ENCODE measurements around the gene SMG7.

The SMG7 gene

DNA sequence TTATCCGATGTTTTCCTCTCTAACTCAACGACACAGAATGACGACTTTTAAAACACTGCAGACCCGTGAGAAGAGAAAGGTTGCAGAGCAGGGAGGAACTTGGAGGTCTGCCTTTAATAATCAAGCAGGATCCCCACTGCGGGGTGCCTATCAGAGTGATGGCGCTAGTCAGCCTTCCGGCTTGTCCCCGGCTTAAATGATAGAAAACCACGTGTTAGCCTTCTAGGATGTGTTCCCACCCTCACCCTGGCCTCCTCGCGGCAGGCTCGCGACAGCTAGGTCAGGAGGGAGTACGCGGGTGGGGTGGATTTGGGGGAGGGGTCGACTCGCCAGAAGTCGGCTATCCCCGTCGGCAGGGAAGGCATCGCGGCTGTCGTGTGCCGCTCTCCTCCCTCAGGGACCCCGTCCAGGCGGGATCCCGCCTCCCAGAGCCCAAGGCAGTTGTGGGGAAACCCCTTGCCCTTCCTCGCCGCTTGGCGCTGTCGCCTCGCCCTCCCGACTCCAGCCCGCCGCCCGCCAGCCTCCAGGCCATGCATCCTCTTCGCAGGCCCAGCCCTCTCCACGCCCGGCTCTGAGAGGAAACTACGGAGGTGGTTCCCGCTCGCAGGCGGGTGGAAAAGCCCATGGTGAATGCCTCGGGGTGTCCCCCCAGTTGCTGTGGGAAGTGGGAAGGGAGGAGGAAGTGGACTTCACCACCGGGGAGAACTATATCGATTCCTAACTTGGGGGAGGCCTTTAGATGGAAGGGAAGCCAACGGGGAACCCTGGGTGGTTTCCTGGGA, 1.1 kb upstream of the SMG7 start:
- peak; percentile 47 for DNase-seq (ENCODE audit: low read depth)

DNA sequence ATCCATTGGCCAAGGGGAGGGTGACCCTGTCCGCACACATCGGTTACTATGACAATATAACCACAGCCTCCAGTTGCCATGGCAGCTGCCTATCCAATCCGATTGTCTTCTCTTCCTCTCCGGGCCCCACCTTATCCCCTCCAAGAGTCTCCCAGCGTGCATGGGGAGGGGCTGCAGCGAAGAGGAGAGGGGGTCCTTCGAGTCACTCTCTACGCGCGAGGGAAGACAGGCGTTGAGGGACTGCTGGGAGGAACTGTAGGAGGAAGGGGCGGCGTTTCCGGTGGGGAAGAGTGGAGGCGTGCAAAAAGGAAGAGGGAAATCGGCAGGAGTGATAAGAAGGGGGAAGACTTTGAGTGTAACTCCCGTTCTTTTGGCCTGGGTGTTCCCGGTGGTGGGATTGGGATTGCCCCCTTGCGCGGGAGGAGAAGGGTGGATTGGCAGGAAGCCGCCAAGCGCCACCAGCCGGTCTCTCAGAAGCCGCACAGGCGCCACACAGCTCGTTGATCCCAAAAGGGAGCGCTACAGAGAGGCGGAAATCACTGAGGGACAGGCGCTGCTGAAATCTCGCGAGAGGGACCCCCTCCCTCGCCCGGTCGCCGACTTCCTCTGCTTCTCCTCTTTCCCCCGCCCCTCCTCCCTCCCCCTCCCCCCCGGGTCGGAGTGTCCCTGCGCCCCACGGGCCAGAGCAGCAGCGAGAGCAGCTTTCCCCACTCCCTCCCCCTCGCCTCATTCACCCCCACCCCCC, 384 bp upstream of the SMG7 start:
- peak; percentile 93 for DNase-seq (ENCODE audit: low read depth)

DNA sequence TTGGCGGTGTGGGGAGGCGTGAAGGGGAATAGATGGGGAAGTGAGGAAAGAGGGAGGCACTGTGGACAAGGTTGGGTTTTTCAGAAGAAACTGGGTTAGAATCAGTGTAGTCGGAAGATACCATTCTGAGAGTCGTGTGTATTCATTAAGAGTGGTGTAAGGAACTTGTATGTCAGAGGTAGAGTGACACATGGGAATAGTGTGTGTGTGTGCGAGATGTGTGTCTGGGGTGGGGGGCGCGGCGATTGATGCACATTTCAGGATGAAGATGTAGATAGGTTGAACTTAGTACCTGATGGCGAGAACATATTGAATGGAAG, 878 bp downstream of the SMG7 start:
- no peak for DNase-seq (ENCODE audit: low read depth)

DNA sequence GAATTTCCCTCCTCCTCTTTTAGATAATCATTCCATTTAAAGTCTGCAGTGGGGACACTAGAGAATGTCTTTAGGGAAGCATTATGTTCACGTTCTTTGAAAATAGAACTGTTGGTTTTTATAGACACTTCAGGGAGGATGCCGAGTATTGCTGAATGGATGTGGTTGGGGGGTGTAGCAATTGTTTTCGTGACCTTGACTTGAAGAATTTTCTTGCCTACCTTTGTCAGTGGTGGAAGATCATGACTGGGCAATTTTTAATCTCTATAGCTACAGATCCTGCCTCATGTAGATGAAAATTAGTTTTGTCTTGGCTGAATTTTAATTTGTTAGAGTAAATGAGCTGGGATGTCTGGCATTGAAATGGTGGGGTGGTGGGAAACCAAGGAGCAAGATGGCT, 3.8 kb downstream of the SMG7 start:
- no peak for DNase-seq (ENCODE audit: low read depth)

DNA sequence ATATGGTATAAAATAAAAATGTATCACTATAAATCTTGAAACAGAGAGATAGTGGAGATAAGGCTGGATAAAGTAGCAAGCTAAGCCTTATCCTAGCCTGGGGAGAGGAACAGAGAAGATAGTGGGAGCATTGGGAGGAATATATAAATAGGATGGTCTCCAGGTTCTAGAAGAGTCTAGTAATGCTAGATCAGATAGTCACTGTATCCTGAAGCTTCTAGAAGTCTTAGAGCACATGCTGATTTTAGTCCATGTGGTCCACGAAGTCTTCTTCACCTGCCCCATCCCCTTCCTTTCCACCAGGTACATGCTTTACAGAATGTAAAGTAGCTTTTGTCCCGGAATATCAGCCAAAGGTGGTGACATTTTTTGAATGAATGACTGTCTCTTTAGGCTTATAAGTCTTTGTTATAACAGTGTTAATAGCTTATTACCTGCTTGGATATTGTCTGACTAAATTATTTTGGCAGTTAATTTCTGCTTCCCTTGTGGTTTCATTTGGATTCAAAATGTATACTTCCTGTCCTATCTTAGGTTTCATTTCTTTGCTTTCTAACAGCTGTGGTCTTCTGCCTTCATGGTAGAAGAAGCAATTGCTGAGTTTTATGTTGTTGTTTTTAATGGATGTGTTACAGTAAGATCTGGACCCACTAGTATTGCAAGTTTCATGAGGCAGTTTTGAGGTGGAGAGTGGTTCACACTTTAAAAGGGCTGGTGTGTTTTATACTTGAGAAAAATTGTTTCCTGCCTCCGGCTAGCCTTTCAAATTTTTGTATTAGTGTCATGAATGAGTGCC, 5.9 kb downstream of the SMG7 start:
- no peak for DNase-seq (ENCODE audit: low read depth)

DNA sequence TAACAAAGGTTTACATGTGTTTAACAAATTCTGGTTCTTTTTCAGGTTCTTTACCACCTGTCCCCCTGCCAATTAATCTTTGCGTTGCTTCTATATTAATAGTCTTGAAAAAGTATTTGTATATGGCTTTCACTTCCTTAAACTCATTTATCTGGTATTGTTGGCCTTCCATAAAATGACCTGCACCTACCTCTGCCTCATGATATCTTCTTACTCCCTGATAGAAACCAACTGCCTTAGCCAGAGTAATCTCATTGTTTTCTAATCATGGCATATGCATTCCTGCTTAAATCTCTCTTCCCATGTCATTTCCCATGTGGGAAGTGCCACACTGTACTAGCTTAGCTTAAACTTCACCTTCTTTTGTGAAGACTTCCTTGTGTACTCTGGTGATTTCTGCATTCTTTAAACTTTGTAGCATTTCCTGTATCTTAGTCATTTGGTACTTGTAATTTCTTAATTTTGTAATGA, 8.7 kb downstream of the SMG7 start:
- DNase-seq (ENCODE audit: low read depth), result no peak

DNA sequence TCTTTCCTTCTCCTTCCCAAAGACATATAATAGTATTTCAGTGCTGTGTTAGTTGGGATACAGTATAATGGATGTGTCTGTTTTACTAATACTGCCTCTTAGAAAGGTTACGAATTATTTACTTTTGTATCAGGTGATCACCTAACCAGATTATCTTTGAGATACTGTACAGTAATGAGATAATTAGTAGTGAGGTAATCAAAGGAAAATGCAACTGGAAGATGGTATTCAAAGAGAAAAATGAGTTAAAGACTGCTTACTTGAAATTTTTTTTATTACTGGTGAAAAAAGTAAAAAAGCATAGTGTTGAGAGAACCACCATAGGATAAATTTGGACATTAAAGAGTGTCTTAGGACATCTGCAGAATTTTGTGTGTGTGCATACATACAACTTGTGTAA, 10.9 kb downstream of the SMG7 start:
- DNase-seq (ENCODE audit: low read depth), result no peak

DNA sequence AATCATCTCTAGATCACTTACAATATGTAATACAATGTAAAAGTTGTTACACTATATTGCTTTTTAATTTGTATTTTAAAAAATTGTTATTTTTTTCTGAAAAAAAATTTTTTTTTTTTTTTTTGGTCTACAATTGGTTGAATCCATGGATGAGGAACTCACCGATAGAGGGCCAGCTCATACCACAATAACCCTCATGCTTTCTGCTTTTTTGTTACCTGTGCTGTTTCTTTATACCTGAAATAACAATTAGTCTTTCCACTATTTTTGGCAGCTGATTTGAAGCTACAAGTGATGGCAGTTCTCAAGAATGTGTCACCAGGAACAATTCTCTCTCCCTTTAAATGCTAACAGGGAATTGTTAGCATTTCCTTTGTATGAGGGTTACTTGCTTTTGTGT, 12.0 kb downstream of the SMG7 start:
- no peak for DNase-seq (ENCODE audit: low read depth)

DNA sequence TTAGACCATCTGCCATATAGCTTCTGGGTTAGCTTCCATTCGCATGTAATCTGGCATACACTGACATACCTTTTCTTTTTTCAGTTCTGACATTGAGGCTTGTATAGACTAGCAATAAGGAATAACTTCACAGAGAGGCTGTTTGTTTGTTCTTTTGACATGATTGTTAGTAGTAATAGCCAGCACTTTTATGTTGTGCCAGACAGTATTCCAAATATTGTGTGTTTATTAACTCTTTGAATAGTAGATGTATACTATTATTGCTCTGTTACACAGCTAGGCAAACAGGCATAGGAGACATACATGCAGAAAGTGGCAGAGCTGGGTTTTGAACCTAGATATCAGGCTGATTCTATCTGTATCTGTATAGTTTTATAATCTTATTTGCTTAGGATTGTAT, 12.6 kb downstream of the SMG7 start:
- no peak for DNase-seq (ENCODE audit: low read depth)

DNA sequence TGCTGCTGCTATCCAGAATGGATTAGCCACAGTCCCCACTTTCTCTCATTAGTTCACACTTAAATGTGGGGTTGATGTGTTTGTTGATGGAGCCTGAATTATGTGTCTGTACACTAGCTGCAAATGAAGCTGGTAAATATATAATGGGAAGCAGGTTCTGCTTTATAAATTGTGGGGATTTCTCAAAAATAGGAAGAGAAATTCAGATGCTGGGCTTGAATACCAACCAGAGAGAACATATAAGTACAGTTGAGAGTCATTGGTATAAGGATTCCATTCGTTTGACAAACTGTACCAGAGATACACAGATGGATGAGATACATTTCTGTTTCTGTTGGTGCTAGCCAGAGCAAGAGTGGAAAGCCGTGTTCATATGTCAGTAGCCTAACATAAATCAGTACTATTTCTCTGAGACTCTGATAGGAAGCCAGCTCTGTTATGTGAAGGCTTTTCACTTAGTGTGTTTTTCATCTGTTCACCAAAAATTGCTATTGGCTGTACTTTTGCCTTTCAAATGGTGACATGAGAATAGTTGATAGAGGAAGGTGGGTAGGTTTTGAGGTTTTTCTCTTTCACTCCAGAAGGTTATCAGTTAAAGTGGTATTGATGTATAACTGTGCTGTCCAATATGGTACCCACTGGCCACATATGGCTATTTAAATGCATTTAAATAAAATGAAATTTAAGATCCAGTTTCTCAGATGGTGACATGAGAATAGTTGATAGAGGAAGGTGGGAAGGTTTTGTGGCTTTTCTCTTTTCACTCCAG, 15.6 kb downstream of the SMG7 start:
- no peak for DNase-seq (ENCODE audit: low read depth)

DNA sequence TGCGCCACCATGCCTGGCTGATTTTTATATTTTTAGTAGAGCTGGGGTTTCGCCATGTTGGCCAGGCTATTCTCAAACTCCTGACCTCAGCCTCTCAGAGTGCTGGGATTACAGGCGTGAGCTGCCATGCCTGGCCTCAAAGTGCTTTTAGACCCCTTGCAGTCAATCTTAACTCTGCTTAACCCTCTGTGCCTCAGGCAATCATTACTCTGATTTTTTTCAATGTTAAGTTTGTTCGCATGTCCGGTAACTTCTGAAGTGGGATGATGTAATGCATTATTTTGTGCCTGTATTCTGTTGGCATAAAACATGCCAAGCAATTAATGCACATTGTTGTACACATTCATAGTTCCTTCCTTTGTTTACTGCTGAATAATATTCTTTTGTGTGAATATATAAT, 18.6 kb downstream of the SMG7 start:
- DNase-seq (ENCODE audit: low read depth), result no peak

DNA sequence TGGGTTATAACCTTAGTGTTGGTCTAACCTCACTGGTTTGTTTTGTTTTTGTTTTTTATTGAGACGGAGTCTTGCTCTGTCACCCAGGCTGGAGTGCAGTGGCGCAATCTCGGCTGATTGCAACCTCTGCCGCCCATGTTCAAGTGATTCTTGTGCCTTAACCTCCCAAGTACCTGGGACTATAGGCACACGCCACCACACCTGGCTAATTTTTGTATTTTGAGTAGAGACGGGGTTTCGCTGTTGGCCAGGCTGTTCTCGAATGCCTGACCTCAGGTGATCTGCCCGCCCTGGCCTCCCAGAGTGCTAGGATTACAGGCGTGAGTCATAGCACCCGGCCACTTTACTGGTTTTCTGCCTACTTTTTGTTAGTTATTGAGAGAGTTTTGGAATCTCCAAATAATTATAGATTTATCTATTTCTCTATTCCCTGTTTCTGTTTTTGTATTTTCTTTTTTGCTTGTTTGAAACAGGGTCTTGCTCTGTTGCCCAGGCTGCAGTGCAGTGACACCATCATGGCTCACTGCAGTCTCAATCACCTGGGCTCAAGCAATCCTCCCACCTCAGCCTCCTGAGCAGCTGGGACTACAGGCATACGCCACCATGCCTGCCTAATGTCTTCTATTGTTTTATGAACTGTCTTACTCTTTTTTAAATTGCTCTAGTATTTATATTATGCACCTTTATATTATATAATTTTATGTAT, 21.4 kb downstream of the SMG7 start:
- no peak for DNase-seq (ENCODE audit: low read depth)

DNA sequence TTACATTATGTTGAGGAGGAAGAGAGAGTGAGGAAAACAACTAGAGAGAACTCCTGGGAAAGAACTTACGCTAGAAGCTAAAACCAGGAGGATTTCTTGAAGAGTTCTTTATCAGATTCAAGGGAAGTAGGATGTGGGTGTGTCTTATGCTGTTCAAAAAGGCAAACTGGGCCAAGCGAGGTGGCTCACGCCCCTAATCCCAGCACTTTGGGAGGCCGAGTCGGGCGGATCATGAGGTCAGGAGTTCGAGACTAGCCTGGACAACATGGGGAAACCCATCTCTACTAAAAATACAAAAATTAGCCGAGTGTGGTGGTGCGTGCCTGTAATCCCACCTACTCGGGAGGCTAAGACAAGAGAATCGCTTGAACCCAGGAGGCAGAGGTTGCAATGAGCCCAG, 23.1 kb downstream of the SMG7 start:
- no peak for DNase-seq (ENCODE audit: low read depth)

DNA sequence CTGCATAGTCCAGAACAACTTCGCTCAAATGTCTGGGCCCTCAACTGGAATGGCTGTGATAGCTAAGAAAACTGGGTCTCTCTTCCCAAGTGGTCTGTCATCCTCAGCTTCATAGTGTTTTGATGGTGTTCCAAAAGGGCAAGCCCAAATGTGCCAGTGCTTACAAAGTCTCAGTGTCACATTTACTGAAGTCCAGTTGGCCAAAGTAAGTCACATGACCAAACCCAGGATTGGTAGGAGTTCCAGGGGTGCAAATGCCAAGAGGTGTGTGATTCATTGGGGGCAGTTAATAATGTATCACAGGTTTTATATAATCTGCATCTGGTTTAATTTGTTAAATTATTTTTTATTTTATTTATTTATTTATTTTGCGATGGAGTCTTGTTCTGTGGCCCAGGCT, 24.9 kb downstream of the SMG7 start:
- DNase-seq (ENCODE audit: low read depth), result no peak

DNA sequence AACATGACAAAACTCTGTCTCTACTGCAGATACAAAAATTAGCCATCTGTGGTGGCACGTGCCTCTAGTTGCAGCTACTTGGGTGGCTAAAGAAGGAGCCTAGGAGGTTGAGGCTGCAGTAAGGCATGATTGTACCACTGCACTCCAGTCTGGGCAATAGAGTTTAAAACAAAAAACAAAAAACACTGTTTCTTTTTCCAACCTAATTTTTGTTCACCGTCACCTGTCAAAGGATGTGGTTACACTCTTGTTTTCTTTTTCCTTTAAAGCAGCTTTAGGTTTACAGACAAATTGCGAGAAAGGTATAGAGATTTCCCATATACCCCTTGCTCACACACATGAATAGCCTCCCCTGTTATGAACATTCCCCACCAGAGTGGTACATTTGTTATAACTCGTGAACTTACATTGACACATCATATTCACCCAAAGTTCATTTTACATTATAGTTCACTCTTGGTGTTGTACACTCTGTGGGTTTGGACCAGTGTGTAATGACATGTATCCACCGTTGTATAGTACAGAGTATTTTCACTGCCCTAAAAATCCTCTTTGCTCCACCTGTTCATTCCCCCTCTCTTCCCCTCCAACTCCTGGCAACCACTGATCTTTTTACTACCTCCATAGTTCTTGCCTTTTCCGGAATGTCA, 26.2 kb downstream of the SMG7 start:
- DNase-seq (ENCODE audit: low read depth), result no peak

DNA sequence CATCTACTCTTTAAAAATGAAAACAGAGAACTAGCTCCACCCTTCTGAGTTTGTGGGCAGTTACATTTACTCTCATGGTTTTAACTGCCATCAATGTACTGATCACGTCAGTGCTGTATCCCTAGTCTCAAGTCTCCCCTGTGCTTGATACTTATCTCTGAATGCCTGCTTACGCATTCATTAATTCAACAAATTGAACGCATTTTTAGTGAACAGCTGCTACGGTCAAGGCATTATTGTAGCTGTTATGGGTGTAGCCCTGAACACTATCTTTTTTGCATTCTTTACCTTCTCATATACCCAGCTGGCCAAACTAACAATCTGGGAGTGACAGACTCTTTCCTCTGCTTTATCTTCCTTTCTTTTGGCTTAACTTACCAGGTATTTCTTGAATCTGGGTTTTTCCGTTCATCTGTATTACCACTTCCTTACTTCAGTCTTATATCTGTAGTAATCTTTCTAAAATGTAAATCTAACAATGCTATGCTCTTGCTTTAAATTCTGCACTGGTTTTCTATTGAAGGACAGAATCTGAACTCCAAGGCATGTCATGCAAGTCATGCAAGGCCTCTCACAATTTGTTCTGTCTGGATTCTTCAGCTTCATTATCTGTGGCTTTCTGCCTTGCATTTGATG, 33.3 kb downstream of the SMG7 start:
- DNase-seq (ENCODE audit: low read depth), result no peak

DNA sequence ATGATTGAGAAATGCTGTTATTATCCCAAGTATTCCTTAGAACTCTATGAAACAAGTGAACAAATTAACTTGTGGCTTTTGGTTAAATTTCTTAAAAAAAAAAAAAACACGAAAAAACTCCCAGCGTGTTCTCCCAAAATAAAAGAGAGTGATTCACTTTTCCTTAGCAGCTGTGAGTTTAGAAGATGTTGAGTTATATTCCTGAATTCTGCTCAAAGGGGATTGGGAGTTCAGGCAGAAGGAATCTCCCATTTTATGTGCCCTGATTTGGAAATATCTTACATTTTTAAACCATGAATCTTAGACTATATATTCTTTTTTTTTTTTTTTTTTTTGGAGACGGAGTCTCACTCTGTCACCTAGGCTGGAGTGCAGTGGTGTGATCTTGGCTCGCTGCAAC, 34.3 kb downstream of the SMG7 start:
- no peak for DNase-seq (ENCODE audit: low read depth)

DNA sequence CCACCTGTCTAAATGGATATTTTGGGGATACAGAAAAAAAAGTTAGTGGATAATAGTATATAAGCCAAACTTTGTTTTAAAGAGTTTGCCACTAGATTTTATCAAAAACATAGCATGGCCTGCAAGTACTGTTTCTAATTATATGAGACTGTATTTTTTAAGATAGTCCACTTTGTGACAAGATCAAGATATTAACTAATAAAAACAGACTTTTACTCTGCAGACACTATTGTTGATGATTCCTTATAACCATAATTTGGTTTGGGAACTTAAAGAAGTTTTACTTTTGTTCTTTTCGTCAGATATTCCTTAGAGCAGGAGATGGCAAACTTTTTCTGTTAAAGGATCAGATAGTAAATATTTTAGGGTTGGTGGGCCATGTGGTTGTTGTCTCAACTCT, 36.4 kb downstream of the SMG7 start:
- no peak for DNase-seq (ENCODE audit: low read depth)

DNA sequence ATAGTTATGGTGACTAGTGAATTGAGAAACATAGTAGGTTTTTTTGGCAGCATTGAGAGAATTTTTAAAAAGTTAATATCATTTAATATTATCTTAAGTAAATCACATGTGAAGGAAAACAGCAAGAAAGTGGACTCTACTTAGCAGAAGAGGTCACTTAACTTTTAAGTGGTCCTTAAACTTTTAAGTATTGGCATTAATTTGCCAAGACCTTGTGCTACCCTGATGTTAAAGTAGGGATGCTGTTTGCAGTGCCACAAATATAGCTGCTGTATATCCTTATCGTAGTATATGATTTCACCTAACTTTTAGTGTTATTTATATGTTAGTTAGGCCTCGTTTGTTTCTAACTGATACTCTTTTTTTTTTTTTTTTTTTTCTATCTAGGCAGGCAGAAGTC, 40.2 kb downstream of the SMG7 start:
- no peak for DNase-seq (ENCODE audit: low read depth)

DNA sequence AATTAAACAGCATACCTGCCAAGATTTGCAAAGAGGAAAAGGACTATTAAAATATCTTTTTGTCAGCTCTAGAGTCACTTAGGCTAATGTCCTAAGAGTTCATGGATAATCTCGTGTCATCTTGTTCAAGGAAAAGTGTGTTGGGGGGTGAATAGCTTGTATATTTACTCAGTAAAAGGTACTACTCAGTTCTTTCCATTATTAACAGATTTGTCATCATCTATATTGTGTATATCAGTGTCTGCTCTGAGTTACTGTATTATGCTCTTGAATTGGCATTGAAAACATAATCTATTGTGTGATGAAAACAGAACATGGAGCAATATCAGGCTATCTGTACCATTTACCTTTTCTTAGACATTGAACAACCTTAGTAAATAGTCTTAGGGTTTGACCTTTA, 41.9 kb downstream of the SMG7 start:
- DNase-seq (ENCODE audit: low read depth), result no peak

All from activated T-helper 1 cell treated with Interleukin-2 at 50 U/mL for 16 hours (primary cell).